HL-60 (cell line): ENCODE data around the gene BBS12.

Experiments
- DNase-seq, 2 experiments: peaks; one replicate each; pipeline ENCODE4 v3.0.0-alpha.2; 2010 to 2020; ENCODE audit warnings: low read depth in 1 of 2, low spot score in 1 of 2
- H3K27ac ChIP-seq: fragments of 250-450 bp; sonication (Bioruptor Pico); replicated peaks from 2 replicates; pipeline ENCODE4 v1.5.1; 2020; ENCODE audit warnings: mild to moderate bottlenecking, moderate library complexity
- H3K27me3 ChIP-seq: fragments of 250-450 bp; sonication (Bioruptor Pico); 2 replicates; pipeline ENCODE4 v1.5.1; 2021; ENCODE audit warnings: mild to moderate bottlenecking, moderate library complexity; ENCODE audit not compliant: insufficient read depth, poor library complexity, severe bottlenecking
- H3K4me3 ChIP-seq: replicated peaks from 2 replicates; pipeline ENCODE4 v1.5.1; 2011; ENCODE audit warnings: mild to moderate bottlenecking, control low read depth, low read length; ENCODE audit not compliant: insufficient read depth
- CTCF ChIP-seq: IDR thresholded peaks from one replicate; pipeline ENCODE4 v1.5.1; 2011; ENCODE audit warnings: low read length, control low read depth, inconsistent platforms; ENCODE audit not compliant: insufficient read depth
- GABPA ChIP-seq: IDR thresholded peaks from 2 replicates; pipeline ENCODE4 v1.6.1; 2012; ENCODE audit warnings: low read depth
- POLR2AphosphoS5 ChIP-seq: IDR thresholded peaks from 2 replicates; pipeline ENCODE4 v1.6.1; 2012; ENCODE audit warnings: low read depth
- SPI1 ChIP-seq: IDR thresholded peaks from 2 replicates; pipeline ENCODE4 v1.6.1; 2012; ENCODE audit warnings: low read depth, mild to moderate bottlenecking, borderline replicate concordance
- TF ChIP-seq, protein P1 (sequence below): IDR thresholded peaks from 2 replicates; pipeline ENCODE4 v1.6.1; 2012; ENCODE audit warnings: low read depth; ENCODE audit not compliant: insufficient replicate concordance

The BBS12 gene

DNA sequence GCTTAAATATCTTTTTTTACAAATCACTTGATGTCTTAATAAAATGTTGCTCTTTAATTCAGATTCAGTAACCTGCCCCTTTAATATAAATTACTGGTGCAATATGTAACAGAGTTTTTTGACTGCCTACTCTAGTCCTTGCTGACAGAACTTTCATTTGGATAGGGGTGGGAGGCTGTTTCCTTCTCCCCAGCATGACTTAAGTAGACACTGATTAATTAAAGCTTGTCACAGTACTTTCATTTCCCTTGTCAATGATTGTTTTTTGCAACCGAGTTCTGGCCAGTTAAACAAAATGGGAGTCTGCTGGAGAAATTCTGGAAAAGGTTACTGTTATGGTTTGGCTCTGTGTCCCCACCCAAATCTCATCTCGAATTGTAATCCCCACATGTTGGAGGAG, 37.3 kb upstream of the BBS12 start:
- H3K27me3 ChIP-seq, result no peaks in the 10 kb centered on the region
- H3K27ac ChIP-seq, result no peak overlapping the region
- no peak for DNase-seq
- no peak overlapping the region for H3K4me3 ChIP-seq
- TF ChIP-seq GABPA, result no peak
- no peak for TF ChIP-seq POLR2AphosphoS5
- no peak for TF ChIP-seq CTCF
- TF ChIP-seq, protein P1, sequence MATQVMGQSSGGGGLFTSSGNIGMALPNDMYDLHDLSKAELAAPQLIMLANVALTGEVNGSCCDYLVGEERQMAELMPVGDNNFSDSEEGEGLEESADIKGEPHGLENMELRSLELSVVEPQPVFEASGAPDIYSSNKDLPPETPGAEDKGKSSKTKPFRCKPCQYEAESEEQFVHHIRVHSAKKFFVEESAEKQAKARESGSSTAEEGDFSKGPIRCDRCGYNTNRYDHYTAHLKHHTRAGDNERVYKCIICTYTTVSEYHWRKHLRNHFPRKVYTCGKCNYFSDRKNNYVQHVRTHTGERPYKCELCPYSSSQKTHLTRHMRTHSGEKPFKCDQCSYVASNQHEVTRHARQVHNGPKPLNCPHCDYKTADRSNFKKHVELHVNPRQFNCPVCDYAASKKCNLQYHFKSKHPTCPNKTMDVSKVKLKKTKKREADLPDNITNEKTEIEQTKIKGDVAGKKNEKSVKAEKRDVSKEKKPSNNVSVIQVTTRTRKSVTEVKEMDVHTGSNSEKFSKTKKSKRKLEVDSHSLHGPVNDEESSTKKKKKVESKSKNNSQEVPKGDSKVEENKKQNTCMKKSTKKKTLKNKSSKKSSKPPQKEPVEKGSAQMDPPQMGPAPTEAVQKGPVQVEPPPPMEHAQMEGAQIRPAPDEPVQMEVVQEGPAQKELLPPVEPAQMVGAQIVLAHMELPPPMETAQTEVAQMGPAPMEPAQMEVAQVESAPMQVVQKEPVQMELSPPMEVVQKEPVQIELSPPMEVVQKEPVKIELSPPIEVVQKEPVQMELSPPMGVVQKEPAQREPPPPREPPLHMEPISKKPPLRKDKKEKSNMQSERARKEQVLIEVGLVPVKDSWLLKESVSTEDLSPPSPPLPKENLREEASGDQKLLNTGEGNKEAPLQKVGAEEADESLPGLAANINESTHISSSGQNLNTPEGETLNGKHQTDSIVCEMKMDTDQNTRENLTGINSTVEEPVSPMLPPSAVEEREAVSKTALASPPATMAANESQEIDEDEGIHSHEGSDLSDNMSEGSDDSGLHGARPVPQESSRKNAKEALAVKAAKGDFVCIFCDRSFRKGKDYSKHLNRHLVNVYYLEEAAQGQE, result no peak
- no peak for TF ChIP-seq SPI1

DNA sequence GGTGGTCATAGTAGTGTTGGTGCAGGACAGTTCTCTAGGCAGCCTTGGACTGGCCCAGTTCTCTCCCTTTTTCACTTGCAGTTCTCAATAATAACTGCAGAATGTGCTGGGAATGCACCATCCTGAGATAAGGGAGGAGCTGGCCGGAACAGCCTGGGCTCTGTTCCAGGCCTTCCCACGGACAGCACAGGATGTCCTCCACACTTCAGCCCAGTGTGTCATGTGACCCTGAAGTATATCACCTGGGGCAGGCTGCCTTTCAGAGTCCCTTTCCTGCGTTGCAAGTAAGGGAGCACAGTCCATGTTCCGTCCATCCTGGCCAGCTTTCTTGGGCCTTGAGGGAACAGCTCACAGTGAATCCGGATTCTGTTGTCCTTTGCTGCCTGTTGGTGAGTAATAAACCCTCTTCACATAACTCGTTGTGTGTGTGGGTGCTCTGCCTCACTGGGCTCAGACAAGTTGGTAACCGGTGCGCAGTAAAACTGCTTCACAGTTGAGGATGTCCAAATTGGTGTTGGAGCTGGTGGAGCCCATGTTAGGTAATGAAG, 32.3 kb upstream of the BBS12 start:
- H3K27me3 ChIP-seq, result no peaks in the 10 kb centered on the region
- DNase-seq, result no peak
- H3K27ac ChIP-seq, result no peak overlapping the region
- TF ChIP-seq POLR2AphosphoS5, result no peak
- TF ChIP-seq, protein P1, result no peak
- no peak for TF ChIP-seq GABPA
- TF ChIP-seq SPI1, result no peak
- no peak for TF ChIP-seq CTCF
- no peak overlapping the region for H3K4me3 ChIP-seq

- no peak overlapping the region for H3K27ac ChIP-seq
- DNase-seq, result no peak
- H3K27me3 ChIP-seq, result no peaks in the 10 kb centered on the region
- TF ChIP-seq POLR2AphosphoS5 (no peak), GABPA (no peak)
- H3K4me3 ChIP-seq, result no peak overlapping the region
Observed at GRCh38 chr4:122701061-122701460, 31.4 kb upstream of the BBS12 start.

DNA sequence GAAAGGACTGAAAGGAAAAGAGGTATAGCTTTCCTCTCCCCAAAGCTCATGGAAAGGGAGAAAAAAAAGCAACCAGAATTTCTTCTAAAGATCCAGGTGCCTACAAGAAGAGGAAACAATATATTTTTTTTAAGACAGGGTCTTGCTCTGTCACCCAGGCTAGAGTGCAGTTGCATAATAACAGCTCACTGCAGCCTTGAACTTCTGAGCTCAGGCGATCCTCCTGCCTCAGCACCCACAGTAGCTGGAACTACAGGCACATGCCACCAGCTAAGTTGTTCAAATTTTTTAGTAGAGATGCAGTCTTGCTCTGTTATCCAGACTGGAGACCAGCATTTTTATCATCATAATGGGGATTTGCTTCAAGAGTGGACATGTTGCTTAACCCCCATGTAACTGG, 30.5 kb upstream of the BBS12 start:
- H3K27me3 ChIP-seq, result no peaks in the 10 kb centered on the region
- peak in 1 of 2 experiments; percentile 15 for DNase-seq
- TF ChIP-seq POLR2AphosphoS5 (no peak), GABPA (no peak), CTCF (no peak), SPI1 (no peak)
- TF ChIP-seq, protein P1, result no peak

More for the DNA sequence above, 30.5 kb upstream of the BBS12 start:
- Histone ChIP-seq H3K27ac (no peak overlapping the region), H3K4me3 (no peak overlapping the region)
